Vagina (tissue), 2 donors: ENCODE results near the gene SALL1. TPM values are rescaled to one million over a fixed set of nuclear protein-coding genes. Genes with fewer than 3 reads are reported as not detected.

Experiments used
- DNase-seq, 2 donors: peaks; one replicate each; pipeline ENCODE4 v3.0.0-alpha.2; 2017; ENCODE audit errors: extremely low spot score in 2 of 2
- H3K27ac ChIP-seq: fragments of 200-600 bp; sonication (generic); one replicate; pipeline ENCODE4 v1.5.1; 2019
- H3K27me3 ChIP-seq: fragments of 200-600 bp; sonication (generic); one replicate; pipeline ENCODE4 v1.5.1; 2019
- H3K36me3 ChIP-seq, 2 donors: fragments of 200-600 bp; sonication (generic); one replicate each; pipeline ENCODE4 v1.5.1; 2017 to 2019
- H3K4me1 ChIP-seq: fragments of 200-600 bp; sonication (generic); one replicate; pipeline ENCODE4 v1.5.1; 2019
- H3K4me3 ChIP-seq, 2 donors: fragments of 200-600 bp; sonication (generic); 1 replicate in 1 of 2; 2 replicates in 1 of 2; pipeline ENCODE4 v1.5.1; 2016 to 2019
- H3K9me3 ChIP-seq: fragments of 200-600 bp; sonication (generic); one replicate; pipeline ENCODE4 v1.5.1; 2019
- POLR2A ChIP-seq, 2 donors: fragments of 450-650 bp; IDR thresholded peaks; one replicate each; pipeline ENCODE4 v1.6.1; 2017; ENCODE audit warnings: antibody characterized with exemption in 2 of 2, mild to moderate bottlenecking in 2 of 2, moderate library complexity in 2 of 2
- POLR2AphosphoS5 ChIP-seq, 2 donors: sonication (generic); formaldehyde crosslinking; IDR thresholded peaks; one replicate each; pipeline ENCODE4 v1.9.0; 2017; ENCODE audit warnings: antibody characterized with exemption in 2 of 2, mild to moderate bottlenecking in 2 of 2, low read depth in 1 of 2; ENCODE audit not compliant: insufficient read depth in 1 of 2
- intact Hi-C: fragments of 100-400 bp; cut with DNase I; formaldehyde crosslinking; loops from one replicate; pipeline ENCODE4 v1.15.1; 2023
- total RNA-seq: library from RNA; depleted of rRNA; stranded (reverse); fragments of >200 nt; gene quantifications from one replicate; pipeline ENCODE4 v1.2.3, GENCODE V29; 2016
- TF ChIP-seq, protein P1 (sequence below), 3 experiments: fragments of 450-650 bp in 2 of 3; fragments of 200-600 bp in 1 of 3; sonication (generic) in 1 of 3; IDR thresholded peaks; one replicate each; pipeline ENCODE4 v1.5.1; 2017 to 2019; ENCODE audit warnings: antibody characterized with exemption in 3 of 3, mild to moderate bottlenecking in 2 of 3, moderate library complexity in 2 of 3

The SALL1 gene
- total RNA-seq, 1 donor from 2014 or later: 6.9 TPM

DNA sequence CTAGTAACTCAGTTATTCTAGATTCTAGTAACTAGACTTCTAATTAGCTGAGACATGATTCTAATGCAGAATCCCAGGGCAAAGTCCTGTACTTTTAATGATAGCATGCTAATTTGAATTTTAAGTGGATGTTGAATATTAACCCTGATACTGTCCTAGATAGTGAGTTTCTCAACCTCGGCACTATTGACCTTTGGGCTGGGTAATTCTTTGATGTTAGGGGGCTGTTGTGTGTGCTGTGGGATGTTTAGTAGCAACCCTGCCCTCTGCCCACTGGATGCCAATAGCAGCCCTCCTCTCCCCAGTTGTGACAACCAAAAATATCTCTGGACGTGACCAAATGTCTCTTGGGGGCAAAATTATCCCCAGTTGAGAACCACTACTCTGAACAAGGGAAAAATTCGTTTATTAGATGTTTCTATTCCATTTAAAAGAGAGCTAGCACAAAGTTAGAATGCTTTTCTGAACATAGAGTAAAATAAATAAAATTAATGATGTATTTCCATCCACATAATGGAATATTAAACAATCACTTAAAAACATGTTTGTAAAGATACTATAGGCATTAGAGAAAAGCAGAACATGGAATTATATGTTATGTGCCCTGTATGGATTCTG, 30.2 kb downstream of the SALL1 start:
- Histone ChIP-seq H3K27me3 (no peaks in the 10 kb centered on the region), H3K4me3 (no peak overlapping the region), H3K27ac (peak overlapping the region; percentile 70), H3K9me3 (no peaks in the 10 kb centered on the region), H3K36me3 (no peaks in the 10 kb centered on the region), H3K4me1 (no peaks in the 10 kb centered on the region)
- DNase-seq: peak in 1 of 2 donors; percentile 20
- intact Hi-C loops: no loop called here
- TF ChIP-seq POLR2AphosphoS5 (IDR thresholded peaks at IDR 0.05; ENCODE audit: insufficient read depth in 1 of 2, low read depth in 1 of 2): no peak
- TF ChIP-seq, protein P1, sequence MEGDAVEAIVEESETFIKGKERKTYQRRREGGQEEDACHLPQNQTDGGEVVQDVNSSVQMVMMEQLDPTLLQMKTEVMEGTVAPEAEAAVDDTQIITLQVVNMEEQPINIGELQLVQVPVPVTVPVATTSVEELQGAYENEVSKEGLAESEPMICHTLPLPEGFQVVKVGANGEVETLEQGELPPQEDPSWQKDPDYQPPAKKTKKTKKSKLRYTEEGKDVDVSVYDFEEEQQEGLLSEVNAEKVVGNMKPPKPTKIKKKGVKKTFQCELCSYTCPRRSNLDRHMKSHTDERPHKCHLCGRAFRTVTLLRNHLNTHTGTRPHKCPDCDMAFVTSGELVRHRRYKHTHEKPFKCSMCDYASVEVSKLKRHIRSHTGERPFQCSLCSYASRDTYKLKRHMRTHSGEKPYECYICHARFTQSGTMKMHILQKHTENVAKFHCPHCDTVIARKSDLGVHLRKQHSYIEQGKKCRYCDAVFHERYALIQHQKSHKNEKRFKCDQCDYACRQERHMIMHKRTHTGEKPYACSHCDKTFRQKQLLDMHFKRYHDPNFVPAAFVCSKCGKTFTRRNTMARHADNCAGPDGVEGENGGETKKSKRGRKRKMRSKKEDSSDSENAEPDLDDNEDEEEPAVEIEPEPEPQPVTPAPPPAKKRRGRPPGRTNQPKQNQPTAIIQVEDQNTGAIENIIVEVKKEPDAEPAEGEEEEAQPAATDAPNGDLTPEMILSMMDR (IDR thresholded peaks at IDR 0.05): no peak
- no peak for TF ChIP-seq POLR2A (IDR thresholded peaks at IDR 0.05)

DNA sequence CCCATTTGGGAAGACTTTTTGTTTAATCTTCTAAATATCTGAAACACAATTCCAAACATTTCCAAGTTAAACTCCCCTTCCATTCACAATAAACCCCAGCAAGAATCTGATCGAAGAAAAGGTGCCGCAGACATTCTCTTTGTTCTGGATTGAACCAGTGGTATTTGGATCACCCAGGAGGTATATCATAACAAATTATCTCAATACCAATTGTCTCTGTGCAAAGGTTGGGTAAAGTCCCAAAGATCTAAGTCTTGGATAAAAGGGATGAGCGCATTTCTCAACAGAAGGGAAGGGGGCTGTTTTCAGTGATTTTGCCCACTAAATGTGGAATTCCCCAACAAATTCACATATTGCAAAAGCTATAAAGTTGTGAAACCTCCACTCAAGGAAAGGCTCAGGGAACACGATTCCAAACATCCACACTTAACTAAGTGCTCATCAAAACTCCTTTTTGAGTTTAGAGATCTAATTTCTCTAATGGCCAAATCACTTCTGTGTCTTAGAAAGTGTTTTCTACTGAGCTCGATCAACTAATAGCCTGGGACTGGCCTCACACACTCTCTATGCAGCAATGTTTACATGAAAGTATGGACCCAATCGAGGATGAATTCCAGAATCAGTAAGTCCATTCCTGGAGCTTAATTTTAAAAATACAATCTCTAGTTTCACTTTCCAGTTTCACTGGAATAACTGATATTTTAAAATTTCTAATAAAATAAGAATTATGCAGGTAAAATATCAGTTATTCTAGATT, 30.9 kb downstream of the SALL1 start:
- TF ChIP-seq POLR2A (IDR thresholded peaks at IDR 0.05) (no peak), POLR2AphosphoS5 (IDR thresholded peaks at IDR 0.05; ENCODE audit: insufficient read depth in 1 of 2, low read depth in 1 of 2) (no peak)
- TF ChIP-seq, protein P1 (IDR thresholded peaks at IDR 0.05): no peak
- no peaks in the 10 kb centered on the region for H3K27me3 ChIP-seq
- peak overlapping the region; percentile 70 for H3K27ac ChIP-seq
- no peaks in the 10 kb centered on the region for H3K36me3 ChIP-seq
- intact Hi-C loops: no loop called here
- no peaks in the 10 kb centered on the region for H3K4me1 ChIP-seq
- no peak overlapping the region for H3K4me3 ChIP-seq
- DNase-seq: no peak
- no peaks in the 10 kb centered on the region for H3K9me3 ChIP-seq

DNA sequence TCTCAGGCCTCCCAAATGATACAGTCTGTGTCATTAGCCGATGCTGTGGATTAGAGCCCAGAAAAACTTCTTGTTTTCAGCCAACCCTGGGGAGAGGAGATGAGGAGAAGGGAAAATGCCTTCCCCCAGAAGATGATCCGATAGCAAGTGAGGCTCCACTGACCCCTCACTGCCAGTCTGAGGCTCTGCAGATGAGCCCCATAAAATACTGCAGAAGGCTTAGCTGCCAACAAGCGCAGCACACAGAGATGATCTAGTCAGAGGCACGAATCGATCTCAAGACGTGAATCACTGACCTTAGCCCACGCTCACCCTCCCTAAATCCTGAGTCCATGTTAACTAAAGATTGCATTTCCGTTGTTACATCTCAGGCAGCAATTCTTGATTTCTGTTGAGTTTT, 31.5 kb downstream of the SALL1 start:
- DNase-seq: no peak
- intact Hi-C loops: no loop called here
- H3K27ac ChIP-seq: peak overlapping the region; percentile 70

DNA sequence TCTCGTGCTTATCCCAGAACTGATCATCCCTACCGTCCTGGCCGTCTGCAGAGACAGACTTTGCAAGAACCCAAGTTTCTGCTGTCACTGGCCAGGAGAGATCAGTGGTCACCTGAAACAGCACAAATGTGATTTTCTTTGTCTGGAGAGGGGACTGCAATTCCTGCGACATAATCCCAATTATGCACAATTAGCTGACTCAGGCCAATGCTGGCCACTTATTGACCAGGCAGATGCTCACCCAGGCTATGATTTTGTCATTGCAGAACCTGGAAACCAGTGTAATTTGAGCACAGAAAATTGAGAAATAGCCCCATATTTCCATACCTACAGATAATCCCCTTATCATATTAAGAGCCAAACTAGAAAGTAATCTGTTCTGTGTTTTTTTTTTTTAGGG, 34.7 kb downstream of the SALL1 start:
- H3K27me3 ChIP-seq: no peaks in the 10 kb centered on the region
- no peak overlapping the region for H3K27ac ChIP-seq

More for the DNA sequence above, 31.5 kb downstream of the SALL1 start:
- Histone ChIP-seq H3K36me3 (no peaks in the 10 kb centered on the region), H3K27me3 (no peaks in the 10 kb centered on the region), H3K9me3 (no peaks in the 10 kb centered on the region), H3K4me1 (no peaks in the 10 kb centered on the region), H3K4me3 (no peak overlapping the region)
- TF ChIP-seq POLR2AphosphoS5 (IDR thresholded peaks at IDR 0.05; ENCODE audit: insufficient read depth in 1 of 2, low read depth in 1 of 2): no peak
- TF ChIP-seq POLR2A (IDR thresholded peaks at IDR 0.05): no peak
- TF ChIP-seq, protein P1 (IDR thresholded peaks at IDR 0.05): no peak

More for the DNA sequence above, 34.7 kb downstream of the SALL1 start:
- Histone ChIP-seq H3K4me3 (no peak overlapping the region), H3K36me3 (no peaks in the 10 kb centered on the region), H3K9me3 (no peaks in the 10 kb centered on the region), H3K4me1 (peaks cover 8% of the 10 kb centered on the region)
- intact Hi-C loops: no loop called here
- DNase-seq: no peak
- TF ChIP-seq, protein P1 (IDR thresholded peaks at IDR 0.05): no peak
- TF ChIP-seq POLR2A (IDR thresholded peaks at IDR 0.05) (no peak), POLR2AphosphoS5 (IDR thresholded peaks at IDR 0.05; ENCODE audit: insufficient read depth in 1 of 2, low read depth in 1 of 2) (no peak)
